HUES64 (cell line): ENCODE results near the gene ABCC1.
"Not testable (repeated sequence)": the region's sequence is repeated elsewhere in the genome, so short reads cannot be mapped to it uniquely, and the experiment has no call there.

Experiments
- H3K27ac ChIP-seq: 2 replicates; pipeline ENCODE4 v1.7.0; 2013; ENCODE audit warnings: low read depth, low read length, inconsistent platforms
- H3K27me3 ChIP-seq: 2 replicates; pipeline ENCODE4 v1.6.1; 2013; ENCODE audit warnings: mild to moderate bottlenecking, low read length; ENCODE audit not compliant: insufficient read depth
- H3K36me3 ChIP-seq: 2 replicates; pipeline ENCODE4 v1.6.1; 2013; ENCODE audit warnings: mild to moderate bottlenecking, low read length; ENCODE audit not compliant: insufficient read depth
- H3K4me1 ChIP-seq: 2 replicates; pipeline ENCODE4 v1.6.1; 2013; ENCODE audit warnings: mild to moderate bottlenecking, low read length, moderate library complexity; ENCODE audit not compliant: insufficient read depth
- H3K4me3 ChIP-seq: 2 replicates; pipeline ENCODE4 v1.5.1; 2013; ENCODE audit warnings: mild to moderate bottlenecking, low read length, moderate library complexity
- H3K9ac ChIP-seq: 2 replicates; pipeline ENCODE4 v1.6.1; 2013; ENCODE audit warnings: mild to moderate bottlenecking, low read depth, low read length
- H3K9me3 ChIP-seq: 2 replicates; pipeline ENCODE4 v1.6.1; 2013; ENCODE audit warnings: low read depth, low read length; ENCODE audit not compliant: insufficient read depth
- WGBS: fragments of 150-250, 120-280 bp; methylation state at CpG from one replicate; pipeline ENCODE4 v1.1.7; 2013; ENCODE audit warnings: missing lambda C conversion rate; 5-methylcytosine and 5-hydroxymethylcytosine counted together

Gene ABCC1

DNA sequence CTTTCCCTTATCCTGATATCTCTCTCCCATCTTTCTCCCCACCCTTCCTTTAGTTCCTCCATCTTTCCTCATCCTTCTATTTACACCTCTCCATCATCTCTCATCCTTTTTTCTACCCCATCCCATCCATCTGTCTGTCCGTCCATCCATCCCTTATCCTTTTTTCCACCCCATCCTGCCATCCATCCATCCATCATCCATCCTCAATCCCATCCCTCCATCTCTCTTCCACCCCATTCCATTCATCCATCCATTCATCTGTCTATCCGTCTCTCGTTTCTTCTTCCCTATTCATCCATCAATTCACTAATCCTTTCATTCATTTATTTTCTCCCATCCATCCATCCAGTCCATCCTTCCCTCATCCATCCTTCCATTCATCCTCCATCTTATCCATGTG lies 205.8 kb downstream of the ABCC1 start:
- Histone ChIP-seq H3K9ac (no peak overlapping the region), H3K9me3 (peaks cover 19% of the 10 kb centered on the region), H3K27me3 (no peaks in the 10 kb centered on the region), H3K4me3 (no peak overlapping the region), H3K4me1 (no peaks in the 10 kb centered on the region), H3K27ac (no peak overlapping the region), H3K36me3 (no peaks in the 10 kb centered on the region)
- 89% methylated on average over 3 of the region's 3 CpGs for WGBS

GRCh38 chr16:16157166-16157565 lies 207.8 kb downstream of the ABCC1 start:
- Histone ChIP-seq H3K4me3 (no peak overlapping the region), H3K9me3 (peaks cover 20% of the 10 kb centered on the region), H3K27ac (no peak overlapping the region), H3K36me3 (no peaks in the 10 kb centered on the region), H3K4me1 (no peaks in the 10 kb centered on the region), H3K9ac (no peak overlapping the region), H3K27me3 (no peaks in the 10 kb centered on the region)
- WGBS, result 98% methylated on average over 1 of the region's 1 CpG

- no peak overlapping the region for H3K9ac ChIP-seq
- no peaks in the 10 kb centered on the region for H3K27me3 ChIP-seq
- H3K27ac ChIP-seq, result no peak overlapping the region
- no peak overlapping the region for H3K4me3 ChIP-seq
- no peaks in the 10 kb centered on the region for H3K4me1 ChIP-seq
- H3K9me3 ChIP-seq, result peaks cover 20% of the 10 kb centered on the region
- 88% methylated on average over 4 of the region's 4 CpGs for WGBS
- no peaks in the 10 kb centered on the region for H3K36me3 ChIP-seq
Observed at GRCh38 chr16:16158082-16158658, 208.8 kb downstream of the ABCC1 start.

DNA sequence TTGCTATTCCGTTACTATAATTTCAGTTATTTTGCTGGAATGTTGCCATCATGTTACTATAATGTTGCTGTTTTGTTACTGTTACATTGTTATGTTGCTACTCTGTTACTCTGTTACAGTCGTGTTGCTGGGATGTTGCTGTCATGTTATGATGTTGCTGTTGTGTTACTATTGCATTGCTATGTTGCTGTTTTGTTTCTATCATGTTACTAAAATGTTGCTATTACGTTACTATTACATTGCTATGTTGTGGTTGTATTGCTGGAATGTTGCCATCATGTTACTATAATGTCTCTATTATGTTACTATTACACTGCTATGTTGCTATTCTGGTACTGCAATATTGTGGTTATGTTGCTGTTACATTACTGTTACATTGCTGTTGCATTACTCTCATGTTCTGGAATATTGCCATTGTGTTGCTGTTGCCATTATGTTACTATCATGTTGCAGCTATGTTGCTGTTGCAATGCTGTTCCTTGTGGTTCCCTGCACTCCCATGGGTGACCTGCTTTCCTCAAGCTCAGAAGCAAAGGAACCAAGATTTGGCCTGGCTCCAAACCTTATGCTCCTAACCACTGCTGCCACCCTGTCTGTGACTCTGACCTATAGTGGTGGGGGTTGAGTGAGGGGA lies 209.4 kb downstream of the ABCC1 start:
- H3K27me3 ChIP-seq, result no peaks in the 10 kb centered on the region
- peaks cover 20% of the 10 kb centered on the region for H3K9me3 ChIP-seq
- no peaks in the 10 kb centered on the region for H3K36me3 ChIP-seq
- H3K4me1 ChIP-seq, result no peaks in the 10 kb centered on the region
- H3K4me3 ChIP-seq, result no peak overlapping the region
- WGBS, result 84% methylated on average over 2 of the region's 3 CpGs
- H3K27ac ChIP-seq, result no peak overlapping the region
- no peak overlapping the region for H3K9ac ChIP-seq

DNA sequence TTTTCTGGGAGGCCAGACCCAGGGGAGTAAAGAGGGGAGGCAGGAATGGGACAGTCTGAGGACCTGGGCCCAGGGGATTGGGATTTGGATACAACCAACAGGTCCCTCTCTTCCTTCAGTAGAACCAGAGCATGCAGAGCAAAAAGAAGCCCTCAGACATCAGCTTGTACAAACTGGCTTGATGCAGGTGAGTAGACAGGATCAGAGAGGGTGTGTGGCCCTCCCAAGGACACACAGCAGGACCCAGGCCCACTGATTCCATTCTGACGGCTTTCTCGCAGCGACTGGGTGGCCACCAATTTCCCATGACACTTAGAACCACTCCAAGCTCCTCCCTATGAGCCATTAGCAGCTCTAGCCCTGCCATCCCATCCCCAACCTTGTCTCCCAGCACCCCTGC lies 210.2 kb downstream of the ABCC1 start:
- Histone ChIP-seq H3K27me3 (no peaks in the 10 kb centered on the region), H3K36me3 (no peaks in the 10 kb centered on the region), H3K4me3 (no peak overlapping the region), H3K9ac (no peak overlapping the region), H3K27ac (no peak overlapping the region), H3K9me3 (peaks cover 20% of the 10 kb centered on the region), H3K4me1 (no peaks in the 10 kb centered on the region)
- WGBS, result 87% methylated on average over 3 of the region's 3 CpGs

- no peak overlapping the region for H3K9ac ChIP-seq
- H3K27me3 ChIP-seq, result no peaks in the 10 kb centered on the region
- no peak overlapping the region for H3K4me3 ChIP-seq
- no peak overlapping the region for H3K27ac ChIP-seq
- no peaks in the 10 kb centered on the region for H3K4me1 ChIP-seq
- 69% methylated on average over 5 of the region's 5 CpGs for WGBS
- H3K36me3 ChIP-seq, result no peaks in the 10 kb centered on the region
- peaks cover 20% of the 10 kb centered on the region for H3K9me3 ChIP-seq
Observed at GRCh38 chr16:16161319-16161718, 211.9 kb downstream of the ABCC1 start.

- H3K27me3 ChIP-seq, H3K4me1 ChIP-seq, H3K4me3 ChIP-seq, H3K9ac ChIP-seq, H3K27ac ChIP-seq, H3K36me3 ChIP-seq: not testable (repeated sequence)
- H3K9me3 ChIP-seq, result peaks cover 20% of the 10 kb centered on the region
- 81% methylated on average over 5 of the region's 5 CpGs for WGBS
Observed at GRCh38 chr16:16161840-16162239, 212.4 kb downstream of the ABCC1 start.

- no peaks in the 10 kb centered on the region for H3K36me3 ChIP-seq
- no peaks in the 10 kb centered on the region for H3K4me1 ChIP-seq
- no peak overlapping the region for H3K9ac ChIP-seq
- 74% methylated on average over 3 of the region's 3 CpGs for WGBS
- no peak overlapping the region for H3K27ac ChIP-seq
- H3K27me3 ChIP-seq, result no peaks in the 10 kb centered on the region
- no peak overlapping the region for H3K4me3 ChIP-seq
- H3K9me3 ChIP-seq, result peaks cover 20% of the 10 kb centered on the region
Observed at GRCh38 chr16:16162591-16162990, 213.2 kb downstream of the ABCC1 start.

- Histone ChIP-seq H3K4me1 (no peaks in the 10 kb centered on the region), H3K36me3 (no peaks in the 10 kb centered on the region), H3K27me3 (no peaks in the 10 kb centered on the region), H3K4me3 (no peak overlapping the region), H3K9me3 (peaks cover 15% of the 10 kb centered on the region), H3K9ac (no peak overlapping the region), H3K27ac (no peak overlapping the region)
- WGBS, result 89% methylated on average over 4 of the region's 4 CpGs
Observed at GRCh38 chr16:16163109-16163508, 213.7 kb downstream of the ABCC1 start.

DNA sequence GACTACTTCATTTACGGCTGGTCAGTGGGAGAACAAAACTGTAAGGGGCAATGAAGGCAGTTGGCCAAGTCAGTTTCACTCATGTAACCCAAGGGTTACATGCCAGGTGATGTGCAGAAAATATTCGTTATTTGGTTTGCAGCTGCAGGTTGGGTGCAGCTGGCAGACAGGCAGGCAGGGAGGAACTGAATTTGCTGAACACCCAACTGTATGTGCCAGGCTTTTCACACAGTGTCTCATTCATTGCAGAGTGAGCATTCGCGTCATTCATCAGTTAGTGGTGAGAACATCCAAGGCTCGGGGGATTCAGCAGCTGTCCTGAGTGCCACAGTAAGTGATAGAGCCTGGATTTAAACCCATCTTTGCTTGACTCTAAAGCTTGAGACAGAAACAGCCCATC lies 214.2 kb downstream of the ABCC1 start:
- Histone ChIP-seq H3K9me3 (peaks cover 11% of the 10 kb centered on the region), H3K36me3 (no peaks in the 10 kb centered on the region), H3K4me3 (no peak overlapping the region), H3K9ac (no peak overlapping the region), H3K27me3 (no peaks in the 10 kb centered on the region), H3K4me1 (no peaks in the 10 kb centered on the region), H3K27ac (no peak overlapping the region)
- 91% methylated on average over 5 of the region's 5 CpGs for WGBS

- WGBS, result 94% methylated on average over 3 of the region's 3 CpGs
Observed at GRCh38 chr16:16164243-16164642, 214.8 kb downstream of the ABCC1 start.

GRCh38 chr16:16166085-16166484 lies 216.7 kb downstream of the ABCC1 start:
- Histone ChIP-seq H3K9me3 (no peaks in the 10 kb centered on the region), H3K4me3 (no peak overlapping the region), H3K4me1 (no peaks in the 10 kb centered on the region), H3K36me3 (no peaks in the 10 kb centered on the region), H3K9ac (no peak overlapping the region), H3K27me3 (no peaks in the 10 kb centered on the region), H3K27ac (no peak overlapping the region)
- WGBS, result 82% methylated on average over 7 of the region's 7 CpGs

More at GRCh38 chr16:16164243-16164642, 214.8 kb downstream of the ABCC1 start:
- Histone ChIP-seq H3K4me3 (no peak overlapping the region), H3K27ac (no peak overlapping the region), H3K9me3 (0 out of 2 replicates have a peak, but pooled peaks cover 5% of the 10 kb centered on the region), H3K36me3 (no peaks in the 10 kb centered on the region), H3K4me1 (no peaks in the 10 kb centered on the region), H3K27me3 (no peaks in the 10 kb centered on the region), H3K9ac (no peak overlapping the region)
